Endothelial cell (in vitro differentiated cells): ENCODE measurements around the gene ZFR2. TPM values are rescaled to one million over a fixed set of nuclear protein-coding genes. Genes with fewer than 3 reads are reported as not detected.

Experiments
- DNase-seq: peaks from one replicate; pipeline ENCODE4 v3.0.0; 2021; ENCODE audit warnings: low spot score
- H3K27ac Mint-ChIP-seq: one replicate; pipeline ENCODE4 v1.8.0; 2021; ENCODE audit warnings: mixed read lengths, inconsistent platforms; ENCODE audit not compliant: unreplicated experiment
- H3K27me3 Mint-ChIP-seq: one replicate; pipeline ENCODE4 v1.8.0; 2021; ENCODE audit warnings: mild to moderate bottlenecking, moderate library complexity, mixed read lengths, inconsistent platforms; ENCODE audit not compliant: unreplicated experiment
- H3K36me3 Mint-ChIP-seq: one replicate; pipeline ENCODE4 v1.8.0; 2021; ENCODE audit warnings: mild to moderate bottlenecking, low read depth, mixed read lengths, inconsistent platforms; ENCODE audit not compliant: unreplicated experiment
- H3K4me1 Mint-ChIP-seq: one replicate; pipeline ENCODE4 v1.8.0; 2021; ENCODE audit warnings: mild to moderate bottlenecking, mixed read lengths, inconsistent platforms; ENCODE audit not compliant: unreplicated experiment
- H3K4me3 Mint-ChIP-seq: one replicate; pipeline ENCODE4 v1.8.0; 2021; ENCODE audit warnings: mild to moderate bottlenecking, mixed read lengths, inconsistent platforms; ENCODE audit not compliant: unreplicated experiment
- H3K9me3 Mint-ChIP-seq: one replicate; pipeline ENCODE4 v1.8.0; 2021; ENCODE audit warnings: mixed read lengths, inconsistent platforms; ENCODE audit not compliant: unreplicated experiment
- total RNA-seq: library from RNA; stranded (reverse); fragmentation: NEBNext Ultra II Directional; extraction: Animal tissue kit (Norgen Biotek cat#: 25700); gene quantifications from one replicate; pipeline ENCODE4 v1.2.1, GENCODE V29; 2021; ENCODE audit not compliant: unreplicated experiment
- TF ChIP-seq, protein P1 (sequence below): fragments of 200-600 bp; sonication (generic); IDR thresholded peaks from one replicate; pipeline ENCODE4 v1.5.0; 2021; ENCODE audit warnings: antibody characterized with exemption; ENCODE audit not compliant: unreplicated experiment

ZFR2 gene
- total RNA-seq, 1 donor from 2014 or later: 1.8 TPM

- no peaks in the 10 kb centered on the region for H3K36me3 Mint-ChIP-seq
- H3K27ac Mint-ChIP-seq: no peak overlapping the region
- no peak overlapping the region for H3K4me3 Mint-ChIP-seq
- H3K9me3 Mint-ChIP-seq: no peaks in the 10 kb centered on the region
- TF ChIP-seq, protein P1, sequence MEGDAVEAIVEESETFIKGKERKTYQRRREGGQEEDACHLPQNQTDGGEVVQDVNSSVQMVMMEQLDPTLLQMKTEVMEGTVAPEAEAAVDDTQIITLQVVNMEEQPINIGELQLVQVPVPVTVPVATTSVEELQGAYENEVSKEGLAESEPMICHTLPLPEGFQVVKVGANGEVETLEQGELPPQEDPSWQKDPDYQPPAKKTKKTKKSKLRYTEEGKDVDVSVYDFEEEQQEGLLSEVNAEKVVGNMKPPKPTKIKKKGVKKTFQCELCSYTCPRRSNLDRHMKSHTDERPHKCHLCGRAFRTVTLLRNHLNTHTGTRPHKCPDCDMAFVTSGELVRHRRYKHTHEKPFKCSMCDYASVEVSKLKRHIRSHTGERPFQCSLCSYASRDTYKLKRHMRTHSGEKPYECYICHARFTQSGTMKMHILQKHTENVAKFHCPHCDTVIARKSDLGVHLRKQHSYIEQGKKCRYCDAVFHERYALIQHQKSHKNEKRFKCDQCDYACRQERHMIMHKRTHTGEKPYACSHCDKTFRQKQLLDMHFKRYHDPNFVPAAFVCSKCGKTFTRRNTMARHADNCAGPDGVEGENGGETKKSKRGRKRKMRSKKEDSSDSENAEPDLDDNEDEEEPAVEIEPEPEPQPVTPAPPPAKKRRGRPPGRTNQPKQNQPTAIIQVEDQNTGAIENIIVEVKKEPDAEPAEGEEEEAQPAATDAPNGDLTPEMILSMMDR: no peak
- no peaks in the 10 kb centered on the region for H3K27me3 Mint-ChIP-seq
- H3K4me1 Mint-ChIP-seq: no peaks in the 10 kb centered on the region
- DNase-seq: no peak
These were observed 24.2 kb downstream of the ZFR2 start for GRCh38 chr19:3844596-3844995.

GRCh38 chr19:3842948-3843347 is 25.9 kb downstream of the ZFR2 start:
- no peaks in the 10 kb centered on the region for H3K27me3 Mint-ChIP-seq
- DNase-seq: no peak
- H3K4me1 Mint-ChIP-seq: no peaks in the 10 kb centered on the region
- no peaks in the 10 kb centered on the region for H3K9me3 Mint-ChIP-seq
- H3K27ac Mint-ChIP-seq: no peak overlapping the region
- TF ChIP-seq, protein P1: no peak
- H3K4me3 Mint-ChIP-seq: no peak overlapping the region
- no peaks in the 10 kb centered on the region for H3K36me3 Mint-ChIP-seq

DNA sequence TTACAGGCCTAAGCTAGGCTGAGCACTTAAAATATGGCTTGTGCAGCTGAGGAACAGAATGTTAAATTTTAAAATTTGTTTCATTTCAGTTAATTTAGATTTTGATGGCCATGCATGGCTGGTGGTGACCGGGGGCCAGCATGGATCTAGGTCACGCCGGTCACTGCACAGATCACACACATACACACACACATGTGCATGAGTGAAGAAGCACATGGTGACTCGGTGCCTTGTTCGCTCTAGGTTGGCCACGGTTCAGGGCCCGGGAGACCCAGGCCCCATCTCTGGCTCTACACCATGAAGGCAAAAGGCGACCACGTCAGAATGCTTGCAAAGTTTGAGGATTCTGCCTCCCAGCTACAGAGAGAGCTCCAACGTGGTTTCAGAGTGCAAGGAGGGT is 28.0 kb downstream of the ZFR2 start:
- Mint-ChIP-seq H3K4me3 (no peak overlapping the region), H3K9me3 (no peaks in the 10 kb centered on the region), H3K27ac (no peak overlapping the region), H3K36me3 (no peaks in the 10 kb centered on the region), H3K27me3 (peaks cover 2% of the 10 kb centered on the region), H3K4me1 (no peaks in the 10 kb centered on the region)
- TF ChIP-seq, protein P1: no peak
- DNase-seq: no peak

- Mint-ChIP-seq H3K4me3 (no peak overlapping the region), H3K27ac (no peak overlapping the region), H3K9me3 (no peaks in the 10 kb centered on the region), H3K27me3 (peaks cover 2% of the 10 kb centered on the region), H3K36me3 (no peaks in the 10 kb centered on the region), H3K4me1 (no peaks in the 10 kb centered on the region)
- no peak for DNase-seq
- TF ChIP-seq, protein P1: no peak
These were observed 28.9 kb downstream of the ZFR2 start for GRCh38 chr19:3839941-3840340.

- H3K36me3 Mint-ChIP-seq: no peaks in the 10 kb centered on the region
- no peaks in the 10 kb centered on the region for H3K4me1 Mint-ChIP-seq
- peaks cover 2% of the 10 kb centered on the region for H3K27me3 Mint-ChIP-seq
- H3K9me3 Mint-ChIP-seq: no peaks in the 10 kb centered on the region
- DNase-seq: no peak
- peak overlapping the region; percentile 7 for H3K4me3 Mint-ChIP-seq
- TF ChIP-seq, protein P1: no peak
- H3K27ac Mint-ChIP-seq: no peak overlapping the region
These were observed 30.2 kb downstream of the ZFR2 start for GRCh38 chr19:3838661-3839060.
